ENCODE data around the gene INAVA. TPM values are rescaled to one million over a fixed set of nuclear protein-coding genes. Genes with fewer than 3 reads are reported as not detected.
A peak's percentile ranks its signal among the peaks of the same experiment; 100 is the strongest.

INAVA gene
- total and polyA plus RNA-seq, 9 of the 15 experiments (the other 6 are each of a cell fraction or from before 2014, with no cell fraction given): 0.09 TPM; not detected in 8

GRCh38 chr1:200886594-200886993 is 8.1 kb upstream of the INAVA start (continued):
- TF ChIP-seq ARID4B (CRISPR knock-in tag; IDR thresholded peaks at IDR 0.05): no peak
- no peak for TF ChIP-seq YY1 (IDR thresholded peaks at IDR 0.05; ENCODE audit: borderline replicate concordance in 1 of 3, control insufficient read depth in 1 of 3, extremely low read depth in 1 of 3, insufficient read depth in 3 of 3, insufficient read length in 1 of 3, insufficient replicate concordance in 2 of 3, low read depth in 1 of 3, low read length in 2 of 3)
- no peak for TF ChIP-seq GTF3C2 (IDR thresholded peaks at IDR 0.05; ENCODE audit: borderline replicate concordance, extremely low read depth, insufficient read length)
- no peak for TF ChIP-seq CTBP1 (IDR thresholded peaks at IDR 0.05; ENCODE audit: borderline replicate concordance)
- TF ChIP-seq NUFIP1 (IDR thresholded peaks at IDR 0.05; ENCODE audit: partially characterized antibody): no peak
- TF ChIP-seq ETS2 (tag; IDR thresholded peaks at IDR 0.05; ENCODE audit: borderline replicate concordance, poor library complexity, severe bottlenecking): no peak
- no peak for TF ChIP-seq E2F1 (CRISPR knock-in tag; IDR thresholded peaks at IDR 0.05)
- no peak for TF ChIP-seq ZNF695 (CRISPR knock-in tag; IDR thresholded peaks at IDR 0.05)
- TF ChIP-seq CEBPB (tag; IDR thresholded peaks at IDR 0.05): no peak
- TF ChIP-seq ZNF217 (CRISPR knock-in tag; IDR thresholded peaks at IDR 0.05): no peak
- peak; percentile 62; the same call in 1 of the 2 replicates for TF ChIP-seq BACH1 (tag; IDR thresholded peaks at IDR 0.05)
- no peak for TF ChIP-seq ZNF77 (CRISPR knock-in tag; IDR thresholded peaks at IDR 0.05)
- TF ChIP-seq TSC22D4 (tag; IDR thresholded peaks at IDR 0.05): no peak
- TF ChIP-seq THRAP3 (IDR thresholded peaks at IDR 0.05; ENCODE audit: borderline replicate concordance): no peak
- no peak for TF ChIP-seq PPARD (CRISPR knock-in tag; IDR thresholded peaks at IDR 0.05)
- TF ChIP-seq TFAM (CRISPR knock-in tag; conservative IDR thresholded peaks at IDR 0.05): no peak
- 0 out of 4 replicates have a peak, but pooled peaks of 1 of the 2 experiments have one; percentile 16 for TF ChIP-seq TRIM24 (IDR thresholded peaks at IDR 0.05)
- TF ChIP-seq IFI16 (CRISPR knock-in tag; IDR thresholded peaks at IDR 0.05): peak; percentile 75; the same call in 1 of the 2 replicates
- TF ChIP-seq ZNF696 (CRISPR knock-in tag; conservative IDR thresholded peaks at IDR 0.05): 0 out of 2 replicates have a peak, but pooled peaks have one; percentile 31
- no peak for TF ChIP-seq ZNF551 (CRISPR knock-in tag; IDR thresholded peaks at IDR 0.05)
- TF ChIP-seq PHF20 (IDR thresholded peaks at IDR 0.05; ENCODE audit: partially characterized antibody): no peak
